A549 (cell line): ENCODE results near the gene ATP6V0C. TPM values are rescaled to one million over a fixed set of nuclear protein-coding genes. Genes with fewer than 3 reads are reported as not detected.
"Not testable (repeated sequence)": the region's sequence is repeated elsewhere in the genome, so short reads cannot be mapped to it uniquely, and the experiment has no call there.

Experiments used
- ATAC-seq, 2 experiments: fragments of 200-7000 bp in 1 of 2; fragments of >200 bp in 1 of 2; cut with Nextera tagmentation in 1 of 2; cut with Tn5 transposase in 1 of 2; 3 replicates each; pipeline versions ENCODE4 v1.8.0 to v1.9.1; 2018 to 2020; ENCODE audit warnings: mild to moderate bottlenecking in 1 of 2, moderate library complexity in 1 of 2
- CTCF ChIA-PET: fragments of 300-600 bp; sonication (Branson Sonifier 250); formaldehyde crosslinking; extraction: SDS; loops from one replicate; lab custom pipeline; 2021; ENCODE audit warnings: antibody characterized with exemption, inconsistent platforms; lab: Yijun Ruan, JAX
- POLR2A ChIA-PET: fragments of 350-600 bp; formaldehyde crosslinking; extraction: SDS; loops from one replicate; lab custom pipeline; 2021; ENCODE audit warnings: antibody characterized with exemption, inconsistent platforms; lab: Yijun Ruan, JAX
- DNase-seq, 2 experiments: peaks; one replicate each; pipeline versions ENCODE4 v3.0.0 to v3.0.0-alpha.2; 2011 to 2016; ENCODE audit warnings: low read depth in 1 of 2, low spot score in 1 of 2
- FAIRE-seq: peaks from 2 replicates; lab custom pipeline; 2011; peaks lifted over from hg19 to GRCh38; lab: Jason Lieb, UNC
- H3K27ac ChIP-seq, 2 experiments: fragments of >200 bp; sonication (Bioruptor Twin); formaldehyde crosslinking; 3 replicates each; pipeline ENCODE4 v1.5.1; 2016 to 2017
- H3K4me1 ChIP-seq: fragments of >200 bp; sonication (Bioruptor Twin); formaldehyde crosslinking; 3 replicates; pipeline ENCODE4 v1.6.1; 2016
- H3K4me2 ChIP-seq: fragments of >200 bp; sonication (Bioruptor Twin); formaldehyde crosslinking; 3 replicates; pipeline ENCODE4 v1.6.1; 2016
- H3K4me3 ChIP-seq: fragments of >200 bp; sonication (Bioruptor Twin); formaldehyde crosslinking; 3 replicates; pipeline ENCODE4 v1.5.1; 2016
- H3K9me3 ChIP-seq: fragments of >200 bp; sonication (Bioruptor Twin); formaldehyde crosslinking; 3 replicates; pipeline ENCODE4 v1.6.1; 2016
- CHD4 ChIP-seq: fragments of 200-600 bp; sonication (generic); IDR thresholded peaks from 2 replicates; pipeline ENCODE4 v1.6.1; 2016; ENCODE audit warnings: antibody characterized with exemption, mild to moderate bottlenecking, borderline replicate concordance
- EHMT2 ChIP-seq: fragments of 200-600 bp; sonication (generic); IDR thresholded peaks from 2 replicates; pipeline ENCODE4 v1.6.1; 2016; ENCODE audit warnings: antibody characterized with exemption, low read depth, mild to moderate bottlenecking, moderate library complexity
- EP300 ChIP-seq, 2 experiments: fragments of >200 bp; sonication (Bioruptor Twin); formaldehyde crosslinking; IDR thresholded peaks; 2 replicates in 1 of 2; 3 replicates in 1 of 2; pipeline ENCODE4 v1.6.1; 2016 to 2017
- GATA3 ChIP-seq: IDR thresholded peaks from 2 replicates; pipeline ENCODE4 v1.6.1; 2012; ENCODE audit warnings: borderline replicate concordance
- HDAC2 ChIP-seq: fragments of 200-600 bp; sonication (generic); IDR thresholded peaks from 2 replicates; pipeline ENCODE4 v1.6.1; 2016
- HOXB5 ChIP-seq: fragments of 250-450 bp; sonication (Bioruptor Pico); IDR thresholded peaks from 2 replicates; pipeline ENCODE4 v1.5.0; 2020; ENCODE audit warnings: mild to moderate bottlenecking, moderate library complexity
- MAZ ChIP-seq: fragments of 150-350 bp; IDR thresholded peaks from 2 replicates; pipeline ENCODE4 v1.6.1; 2014; ENCODE audit warnings: antibody characterized with exemption, low read depth, low read length, borderline replicate concordance
- NPAS2 ChIP-seq: fragments of 250-450 bp; sonication (Bioruptor Pico); IDR thresholded peaks from 2 replicates; pipeline ENCODE4 v1.8.0; 2022; ENCODE audit warnings: mild to moderate bottlenecking, moderate library complexity, borderline replicate concordance
- PHF8 ChIP-seq: fragments of 200-600 bp; sonication (generic); IDR thresholded peaks from 2 replicates; pipeline ENCODE4 v1.6.1; 2016; ENCODE audit warnings: low read depth, mild to moderate bottlenecking, antibody characterized with exemption, moderate library complexity, borderline replicate concordance
- POLR2AphosphoS2 ChIP-seq: conservative IDR thresholded peaks from 2 replicates; pipeline ENCODE4 v1.6.1; 2012; ENCODE audit warnings: low read length, improper control_type of control experiment, inconsistent platforms
- RNF2 ChIP-seq: fragments of 200-600 bp; sonication (generic); IDR thresholded peaks from 2 replicates; pipeline ENCODE4 v1.6.1; 2016; ENCODE audit warnings: low read depth, mild to moderate bottlenecking, antibody characterized with exemption, moderate library complexity, borderline replicate concordance
- SMC3 ChIP-seq: fragments of >200 bp; sonication (Bioruptor Twin); formaldehyde crosslinking; IDR thresholded peaks from 3 replicates; pipeline ENCODE4 v1.6.1; 2018; ENCODE audit warnings: inconsistent platforms
- TP53 ChIP-seq: fragments of 250-450 bp; sonication (Bioruptor Pico); IDR thresholded peaks from 2 replicates; pipeline ENCODE4 v1.5.0; 2021; ENCODE audit warnings: mild to moderate bottlenecking, moderate library complexity
- WGBS: methylation state at CpG from one replicate; pipeline ENCODE4 v1.1.6; 2017; ENCODE audit errors: missing lambda C conversion rate; 5-methylcytosine and 5-hydroxymethylcytosine counted together
- polyA plus RNA-seq, 4 experiments: library from polyadenylated mRNA; depleted of rRNA in 3 of 4; stranded (reverse); fragments of >200 nt; fragmentation: RNase III in 1 of 4; extraction: RNeasy Plus Mini Kit Qiagen cat#74134 plus additional on column Dnase treatment in 1 of 4; gene quantifications; 2 replicates in 3 of 4; 3 replicates in 1 of 4; pipeline ENCODE4 v1.2.3, GENCODE V29; 2011 to 2017
- TF ChIP-seq, protein P1 (sequence below): IDR thresholded peaks from 2 replicates; pipeline ENCODE4 v1.6.1; 2012
- TF ChIP-seq, protein P2 (sequence below): IDR thresholded peaks from 2 replicates; pipeline ENCODE4 v1.6.1; 2012; ENCODE audit warnings: low read depth, borderline replicate concordance
- TF ChIP-seq, protein P3 (sequence below): IDR thresholded peaks from 2 replicates; pipeline ENCODE4 v1.6.1; 2012
- TF ChIP-seq, protein P4 (sequence below): fragments of 450-650 bp; IDR thresholded peaks from 2 replicates; pipeline ENCODE4 v1.6.1; 2014; ENCODE audit warnings: antibody characterized with exemption

Gene ATP6V0C
- polyA plus RNA-seq, 2 of the 4 experiments (the other 2 are of a cell fraction) = 9.4 to 153 TPM

DNA sequence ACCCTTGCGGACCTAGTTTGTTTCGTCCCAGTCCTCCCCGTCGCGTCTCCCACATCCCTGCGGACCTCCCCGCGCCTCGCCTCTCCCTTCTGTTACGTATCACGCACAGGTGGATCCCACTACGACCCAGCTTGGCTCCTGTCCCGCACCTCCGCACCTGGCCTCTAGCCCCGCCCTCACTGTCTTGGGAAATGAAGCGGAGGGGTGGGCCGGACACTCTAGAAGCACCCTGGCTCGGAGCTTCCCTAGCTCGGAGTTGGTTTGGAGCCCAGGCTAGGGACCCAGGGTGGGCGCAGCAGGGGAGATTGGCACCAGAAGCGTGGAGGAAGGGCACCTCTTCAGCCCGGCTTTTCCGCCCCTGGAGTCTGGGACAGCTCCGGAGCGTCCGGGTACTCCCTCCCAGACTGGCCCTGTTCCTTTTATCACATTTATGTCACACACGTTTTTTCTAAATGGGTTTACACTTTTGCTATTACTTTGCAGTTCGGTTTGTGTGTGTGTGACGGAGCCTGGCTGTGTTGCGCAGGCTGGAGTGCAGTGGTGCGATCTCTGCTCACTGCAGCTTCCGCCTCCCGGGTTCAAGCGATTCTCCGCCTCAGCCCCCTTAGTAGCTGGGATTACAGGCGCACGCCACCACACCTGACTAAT lies 18.9 kb downstream of the ATP6V0C start:
- CTCF ChIA-PET = interaction anchor here (1.4 to 3.2 kb wide), 2 partner anchors 18 to 31 kb away, joined by 3 to 8 read pairs; no protein-coding TSS in a partner anchor
- POLR2A ChIA-PET = interaction anchor here (0.9 to 2.8 kb wide), 2 partner anchors 13 to 70 kb away, joined by 3 to 21 read pairs; partner anchors contain the start of gene AMDHD2
- no peaks in the 10 kb centered on the region for H3K9me3 ChIP-seq
- peaks cover 21% of the 10 kb centered on the region for H3K4me1 ChIP-seq
- H3K4me3 ChIP-seq = peak overlapping the region; percentile 64
- 22% methylated on average over 33 of the region's 37 CpGs for WGBS
- FAIRE-seq = no peak
- no peak for DNase-seq
- peak; percentile 11 to 29; a peak in 5 of 6 replicates for ATAC-seq
- H3K4me2 ChIP-seq = peak overlapping the region; percentile 99
- H3K27ac ChIP-seq = peak overlapping the region; percentile 84 to 92
- TF ChIP-seq, protein P1, sequence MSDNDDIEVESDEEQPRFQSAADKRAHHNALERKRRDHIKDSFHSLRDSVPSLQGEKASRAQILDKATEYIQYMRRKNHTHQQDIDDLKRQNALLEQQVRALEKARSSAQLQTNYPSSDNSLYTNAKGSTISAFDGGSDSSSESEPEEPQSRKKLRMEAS = no peak
- no peak for TF ChIP-seq EHMT2
- TF ChIP-seq, protein P2, sequence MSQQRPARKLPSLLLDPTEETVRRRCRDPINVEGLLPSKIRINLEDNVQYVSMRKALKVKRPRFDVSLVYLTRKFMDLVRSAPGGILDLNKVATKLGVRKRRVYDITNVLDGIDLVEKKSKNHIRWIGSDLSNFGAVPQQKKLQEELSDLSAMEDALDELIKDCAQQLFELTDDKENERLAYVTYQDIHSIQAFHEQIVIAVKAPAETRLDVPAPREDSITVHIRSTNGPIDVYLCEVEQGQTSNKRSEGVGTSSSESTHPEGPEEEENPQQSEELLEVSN = no peak
- TF ChIP-seq GATA3 = no peak
- 0 out of 2 replicates have a peak, but pooled peaks have one; percentile 30 for TF ChIP-seq TP53 (CRISPR knock-in tag)
- no peak for TF ChIP-seq SMC3
- TF ChIP-seq POLR2AphosphoS2 = no peak
- TF ChIP-seq CHD4 = no peak
- no peak for TF ChIP-seq MAZ
- TF ChIP-seq, protein P3, sequence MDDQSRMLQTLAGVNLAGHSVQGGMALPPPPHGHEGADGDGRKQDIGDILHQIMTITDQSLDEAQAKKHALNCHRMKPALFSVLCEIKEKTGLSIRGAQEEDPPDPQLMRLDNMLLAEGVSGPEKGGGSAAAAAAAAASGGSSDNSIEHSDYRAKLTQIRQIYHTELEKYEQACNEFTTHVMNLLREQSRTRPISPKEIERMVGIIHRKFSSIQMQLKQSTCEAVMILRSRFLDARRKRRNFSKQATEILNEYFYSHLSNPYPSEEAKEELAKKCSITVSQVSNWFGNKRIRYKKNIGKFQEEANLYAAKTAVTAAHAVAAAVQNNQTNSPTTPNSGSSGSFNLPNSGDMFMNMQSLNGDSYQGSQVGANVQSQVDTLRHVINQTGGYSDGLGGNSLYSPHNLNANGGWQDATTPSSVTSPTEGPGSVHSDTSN = 0 out of 2 replicates have a peak, but pooled peaks have one; percentile 4
- TF ChIP-seq, protein P4, sequence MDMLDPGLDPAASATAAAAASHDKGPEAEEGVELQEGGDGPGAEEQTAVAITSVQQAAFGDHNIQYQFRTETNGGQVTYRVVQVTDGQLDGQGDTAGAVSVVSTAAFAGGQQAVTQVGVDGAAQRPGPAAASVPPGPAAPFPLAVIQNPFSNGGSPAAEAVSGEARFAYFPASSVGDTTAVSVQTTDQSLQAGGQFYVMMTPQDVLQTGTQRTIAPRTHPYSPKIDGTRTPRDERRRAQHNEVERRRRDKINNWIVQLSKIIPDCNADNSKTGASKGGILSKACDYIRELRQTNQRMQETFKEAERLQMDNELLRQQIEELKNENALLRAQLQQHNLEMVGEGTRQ = no peak
- no peak for TF ChIP-seq HDAC2
- no peak for TF ChIP-seq PHF8
- TF ChIP-seq HOXB5 = no peak
- TF ChIP-seq, all 56 proteins: peak for 2

DNA sequence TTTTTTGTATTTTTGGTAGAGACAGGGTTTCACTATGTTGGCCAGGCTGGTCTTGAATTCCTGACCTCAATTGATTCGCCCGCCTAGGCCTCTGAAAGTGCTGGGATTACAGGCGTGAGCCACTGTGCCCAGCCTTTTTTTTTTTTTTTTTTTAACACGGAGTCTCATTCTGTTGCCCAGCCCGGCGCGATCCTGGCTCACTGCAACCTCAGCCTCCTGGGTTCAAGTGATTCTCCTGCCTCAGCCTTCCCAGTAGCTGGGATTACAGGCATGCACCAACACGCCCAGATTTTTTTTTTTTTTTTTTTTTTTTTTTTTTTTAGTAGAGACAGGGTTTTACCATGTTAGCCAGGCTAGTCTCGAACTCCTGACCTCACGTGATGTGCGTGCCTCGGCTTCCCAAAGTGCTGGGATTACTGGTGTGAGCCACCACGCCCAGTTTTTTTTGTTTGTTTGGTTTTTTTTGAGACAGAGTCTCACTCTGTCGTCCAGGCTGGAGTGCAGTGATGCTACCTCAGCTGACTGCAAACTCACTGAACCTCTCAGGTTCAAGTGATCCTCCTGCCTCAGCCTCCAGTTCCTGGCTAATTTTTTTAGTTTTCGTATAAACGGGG lies 19.5 kb downstream of the ATP6V0C start:
- 57% methylated on average over 16 of the region's 16 CpGs for WGBS
- not testable (repeated sequence) for FAIRE-seq
- CTCF ChIA-PET = interaction anchor here (1.4 kb wide), 1 partner anchor 32 kb away, joined by 3 read pairs; no protein-coding TSS in a partner anchor

DNA sequence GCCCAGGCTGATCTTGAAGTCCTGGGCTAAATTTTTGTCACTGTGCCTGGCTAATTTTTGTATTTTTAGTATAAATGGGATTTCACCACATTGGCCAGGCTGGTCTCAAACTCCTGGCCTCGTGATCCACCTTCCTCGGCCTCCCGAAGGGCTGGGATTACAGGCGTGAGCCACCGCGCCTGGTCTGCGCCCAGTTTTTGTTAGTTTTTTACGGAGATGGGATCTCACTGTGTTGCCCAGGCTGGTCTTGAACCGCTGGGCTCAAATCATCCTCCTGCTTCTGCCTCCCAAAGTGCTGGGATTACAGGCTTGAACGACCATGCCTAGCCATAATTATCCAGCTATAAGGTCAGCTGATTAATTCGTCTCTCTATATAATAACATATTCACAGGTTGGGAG lies 20.2 kb downstream of the ATP6V0C start:
- CTCF ChIA-PET = no interaction called here
- ATAC-seq = no peak
- DNase-seq = no peak

More for the DNA sequence above, 19.5 kb downstream of the ATP6V0C start:
- Histone ChIP-seq H3K4me3 (peak overlapping the region; percentile 64; the same call in 2 of the 3 replicates), H3K27ac (peak overlapping the region; percentile 84 to 92; a peak in 5 of 6 replicates), H3K4me2 (peak overlapping the region; percentile 99), H3K4me1 (peaks cover 21% of the 10 kb centered on the region)
- POLR2A ChIA-PET = interaction anchor here (0.9 to 2.8 kb wide), 2 partner anchors 13 to 70 kb away, joined by 3 to 21 read pairs; partner anchors contain the start of gene AMDHD2
- H3K9me3 ChIP-seq, ATAC-seq, DNase-seq: not testable (repeated sequence)

More for the DNA sequence above, 20.2 kb downstream of the ATP6V0C start:
- FAIRE-seq = no peak
- Histone ChIP-seq H3K27ac (no peak overlapping the region; a peak in 1 of 6 replicates), H3K4me3 (no peak overlapping the region), H3K4me1 (peaks cover 24% of the 10 kb centered on the region), H3K9me3 (no peaks in the 10 kb centered on the region), H3K4me2 (no peak overlapping the region)
- 89% methylated on average over 11 of the region's 11 CpGs for WGBS
- POLR2A ChIA-PET = no interaction called here
- TF ChIP-seq EP300 (IDR thresholded peaks at IDR 0.05) (no peak), RNF2 (no peak), NPAS2 (CRISPR knock-in tag) (no peak), HOXB5 (no peak), POLR2AphosphoS2 (no peak)
